ENCODE results near the gene SEMA5B.
A peak's percentile ranks its signal among the peaks of the same experiment; 100 is the strongest.

The SEMA5B gene

GRCh38 chr3:122882361-122882947 lies 145.1 kb downstream of the SEMA5B start:
- DNase-seq, result no peak

GRCh38 chr3:122880624-122881023 lies 146.9 kb downstream of the SEMA5B start:
- DNase-seq, result no peak

DNA sequence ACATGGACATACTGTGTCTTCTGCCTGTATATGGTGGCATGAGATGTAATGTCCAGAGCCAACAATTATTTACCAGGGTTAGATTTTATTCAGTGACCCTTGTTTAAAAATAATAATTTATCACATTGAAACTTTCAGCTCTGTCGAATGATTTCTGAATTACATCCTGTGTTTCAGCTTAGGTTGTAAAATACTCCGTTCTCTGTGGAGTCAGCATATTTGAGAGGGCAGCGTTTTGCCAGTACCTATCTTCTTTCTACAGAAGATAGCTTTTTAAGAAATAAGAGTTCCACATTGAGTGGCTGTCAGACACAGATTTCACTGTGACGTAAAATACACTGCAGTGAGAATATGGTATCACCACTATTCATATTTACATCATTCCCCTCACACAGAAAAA lies 147.4 kb downstream of the SEMA5B start:
- DNase-seq, result no peak

GRCh38 chr3:122875547-122876127 lies 151.9 kb downstream of the SEMA5B start:
- no peak for DNase-seq

GRCh38 chr3:122873741-122874515 lies 153.6 kb downstream of the SEMA5B start:
- DNase-seq, result peak; percentile 44

DNA sequence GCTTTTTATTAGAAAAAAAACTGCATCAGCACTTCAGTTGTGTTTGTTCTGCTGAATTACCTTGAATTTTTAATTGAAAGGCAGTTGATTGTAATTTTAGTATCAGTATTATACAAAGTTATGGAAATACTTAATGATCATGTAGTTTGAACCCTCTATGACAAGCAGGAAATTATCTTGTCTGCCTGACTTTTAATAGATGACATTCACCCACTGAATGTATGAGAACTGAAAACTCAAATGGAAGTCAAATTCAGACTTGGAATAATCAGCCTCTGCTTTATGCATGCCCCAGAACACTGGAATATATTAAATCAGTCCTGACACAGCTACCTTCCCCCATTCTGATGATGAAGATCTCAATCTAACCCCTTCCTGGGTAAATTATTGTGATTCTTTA lies 159.2 kb downstream of the SEMA5B start:
- DNase-seq, result no peak

DNA sequence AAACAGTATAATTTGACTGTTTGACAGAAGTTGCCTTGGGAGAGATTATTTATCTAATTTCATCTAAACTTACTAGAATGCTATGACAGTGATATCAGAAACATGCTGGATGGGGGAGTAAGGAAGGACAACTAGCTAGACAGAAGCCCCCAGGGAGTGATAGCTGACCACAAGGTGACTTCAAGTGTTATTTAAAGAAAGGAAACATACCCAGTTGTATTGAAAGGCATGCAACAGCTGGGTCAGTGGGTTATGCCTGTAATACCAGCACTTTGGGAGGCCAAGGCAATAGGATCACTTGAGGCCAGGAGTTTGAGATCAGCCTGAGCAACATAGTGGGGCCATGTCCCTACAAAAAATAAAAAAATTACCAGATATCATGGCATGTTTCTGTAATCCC lies 163.1 kb downstream of the SEMA5B start:
- no peak for DNase-seq

DNA sequence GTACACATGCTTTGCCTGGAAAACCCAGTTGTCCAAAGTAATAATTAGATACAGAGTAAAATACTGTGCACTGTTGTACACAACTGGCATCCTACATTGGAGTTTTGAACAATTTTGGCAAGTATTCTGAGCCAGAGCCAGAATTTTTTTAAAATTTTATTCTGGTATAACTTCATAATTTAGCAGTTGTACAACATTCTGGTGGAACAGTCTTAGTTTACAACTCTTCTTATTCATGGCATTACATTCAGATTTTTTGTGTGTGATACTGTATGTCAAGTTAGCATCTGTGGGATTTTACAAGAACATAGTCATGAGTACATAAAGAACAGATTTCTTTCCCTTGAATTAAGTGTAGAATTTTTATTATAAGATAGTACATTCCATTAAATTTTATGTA lies 165.2 kb downstream of the SEMA5B start:
- DNase-seq, result no peak

Data from retina (tissue), 1 donor.